ENCODE data around the gene RITA1. TPM values are rescaled to one million over a fixed set of nuclear protein-coding genes. Genes with fewer than 3 reads are reported as not detected.

RITA1 gene
- total RNA-seq, 1 experiment from 2014 or later = 17.5 TPM

DNA sequence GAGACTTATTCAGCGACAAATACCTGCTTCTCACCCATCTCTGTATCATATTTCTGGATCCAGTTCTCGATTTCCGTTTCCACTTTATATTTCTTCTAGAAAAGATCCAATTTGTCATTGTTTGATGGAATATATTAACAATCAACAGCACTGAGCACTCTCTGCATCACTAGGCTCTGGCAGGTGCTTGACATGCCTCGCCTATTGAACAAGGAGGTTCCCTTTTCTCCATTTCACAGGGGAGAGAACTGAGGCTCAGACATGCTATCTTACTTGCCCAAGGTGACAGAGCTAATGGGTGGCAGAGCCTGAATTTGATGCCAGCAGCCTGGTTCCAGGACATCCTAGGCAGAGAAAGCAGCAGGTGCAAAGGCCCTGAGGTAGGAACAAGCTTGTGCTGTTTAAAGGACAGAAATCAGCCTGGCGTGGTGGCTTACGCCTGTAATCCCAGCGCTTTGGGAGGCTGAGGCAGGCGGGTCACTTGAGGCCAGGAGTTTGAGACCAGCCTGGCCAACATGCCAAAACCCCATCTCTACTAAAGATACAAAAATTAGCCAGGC is 12.1 kb downstream of the RITA1 start:
- Mint-ChIP-seq H3K4me1 (ENCODE audit: insufficient read depth, unreplicated experiment) (peaks cover 15% of the 10 kb centered on the region), H3K36me3 (ENCODE audit: insufficient read depth, unreplicated experiment) (peaks cover 14% of the 10 kb centered on the region), H3K27ac (ENCODE audit: low read depth, unreplicated experiment) (no peak overlapping the region), H3K4me3 (ENCODE audit: unreplicated experiment) (no peak overlapping the region), H3K27me3 (ENCODE audit: insufficient read depth, unreplicated experiment) (no peaks in the 10 kb centered on the region), H3K9me3 (ENCODE audit: unreplicated experiment) (no peaks in the 10 kb centered on the region)
- intact Hi-C loops (cut with micrococcal nuclease) = loop anchor here (1.0 to 10.0 kb wide), 4 partner anchors 97 to 228 kb away; no protein-coding TSS in a partner anchor
- TF ChIP-seq, protein P1, sequence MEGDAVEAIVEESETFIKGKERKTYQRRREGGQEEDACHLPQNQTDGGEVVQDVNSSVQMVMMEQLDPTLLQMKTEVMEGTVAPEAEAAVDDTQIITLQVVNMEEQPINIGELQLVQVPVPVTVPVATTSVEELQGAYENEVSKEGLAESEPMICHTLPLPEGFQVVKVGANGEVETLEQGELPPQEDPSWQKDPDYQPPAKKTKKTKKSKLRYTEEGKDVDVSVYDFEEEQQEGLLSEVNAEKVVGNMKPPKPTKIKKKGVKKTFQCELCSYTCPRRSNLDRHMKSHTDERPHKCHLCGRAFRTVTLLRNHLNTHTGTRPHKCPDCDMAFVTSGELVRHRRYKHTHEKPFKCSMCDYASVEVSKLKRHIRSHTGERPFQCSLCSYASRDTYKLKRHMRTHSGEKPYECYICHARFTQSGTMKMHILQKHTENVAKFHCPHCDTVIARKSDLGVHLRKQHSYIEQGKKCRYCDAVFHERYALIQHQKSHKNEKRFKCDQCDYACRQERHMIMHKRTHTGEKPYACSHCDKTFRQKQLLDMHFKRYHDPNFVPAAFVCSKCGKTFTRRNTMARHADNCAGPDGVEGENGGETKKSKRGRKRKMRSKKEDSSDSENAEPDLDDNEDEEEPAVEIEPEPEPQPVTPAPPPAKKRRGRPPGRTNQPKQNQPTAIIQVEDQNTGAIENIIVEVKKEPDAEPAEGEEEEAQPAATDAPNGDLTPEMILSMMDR (IDR thresholded peaks at IDR 0.05; ENCODE audit: unreplicated experiment) = no peak
- no TSS peak for BruUV-seq (replicated peaks)
- no peak for DNase-seq (ENCODE audit: unreplicated experiment)
- POLR2A ChIA-PET = interaction anchor here (0.7 to 6.5 kb wide), 2 partner anchors 13 to 24 kb away, joined by 3 to 32 read pairs; partner anchors contain the start of gene TPCN1
- CTCF ChIA-PET = interaction anchor here (0.5 to 1.8 kb wide), 22 partner anchors 9 to 740 kb away, joined by 3 to 13 read pairs (median 3); a partner anchor contains a TSS

DNA sequence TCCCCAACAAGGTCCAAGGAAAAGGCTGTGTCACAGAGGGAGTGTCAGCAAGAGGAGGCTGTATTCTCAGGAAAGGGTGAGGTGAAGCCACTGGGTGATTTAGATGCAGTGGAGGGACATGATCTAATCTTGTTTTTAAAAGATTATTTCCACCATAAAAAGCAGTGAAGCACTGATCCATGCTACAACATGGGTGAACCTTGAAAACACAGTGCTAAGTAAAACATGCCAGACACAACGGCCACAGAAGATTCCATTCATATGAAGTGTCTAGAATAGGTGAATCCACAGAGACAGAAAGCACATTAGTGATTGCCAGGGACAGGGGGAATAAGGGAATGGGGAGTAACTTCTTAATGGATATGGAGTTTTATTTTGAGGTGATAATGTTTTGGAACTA is 12.8 kb downstream of the RITA1 start:
- Mint-ChIP-seq H3K27me3 (ENCODE audit: insufficient read depth, unreplicated experiment) (no peaks in the 10 kb centered on the region), H3K4me1 (ENCODE audit: insufficient read depth, unreplicated experiment) (peaks cover 15% of the 10 kb centered on the region), H3K36me3 (ENCODE audit: insufficient read depth, unreplicated experiment) (peaks cover 7% of the 10 kb centered on the region), H3K4me3 (ENCODE audit: unreplicated experiment) (no peak overlapping the region), H3K9me3 (ENCODE audit: unreplicated experiment) (no peaks in the 10 kb centered on the region), H3K27ac (ENCODE audit: low read depth, unreplicated experiment) (peak overlapping the region; percentile 17)
- ChIA-PET POLR2A (interaction anchor here (0.6 kb wide), 1 partner anchor 14 kb away, joined by 3 read pairs; no protein-coding TSS in a partner anchor), CTCF (interaction anchor here (0.6 to 1.8 kb wide), 8 partner anchors 9 to 715 kb away, joined by 3 to 13 read pairs (median 4); no protein-coding TSS in a partner anchor)
- BruUV-seq (replicated peaks) = no TSS peak
- no peak for DNase-seq (ENCODE audit: unreplicated experiment)
- TF ChIP-seq, protein P1 (IDR thresholded peaks at IDR 0.05; ENCODE audit: unreplicated experiment) = no peak
- intact Hi-C loops (cut with micrococcal nuclease) = loop anchor here (10.0 kb wide), 1 partner anchor 97 kb away; no protein-coding TSS in a partner anchor

DNA sequence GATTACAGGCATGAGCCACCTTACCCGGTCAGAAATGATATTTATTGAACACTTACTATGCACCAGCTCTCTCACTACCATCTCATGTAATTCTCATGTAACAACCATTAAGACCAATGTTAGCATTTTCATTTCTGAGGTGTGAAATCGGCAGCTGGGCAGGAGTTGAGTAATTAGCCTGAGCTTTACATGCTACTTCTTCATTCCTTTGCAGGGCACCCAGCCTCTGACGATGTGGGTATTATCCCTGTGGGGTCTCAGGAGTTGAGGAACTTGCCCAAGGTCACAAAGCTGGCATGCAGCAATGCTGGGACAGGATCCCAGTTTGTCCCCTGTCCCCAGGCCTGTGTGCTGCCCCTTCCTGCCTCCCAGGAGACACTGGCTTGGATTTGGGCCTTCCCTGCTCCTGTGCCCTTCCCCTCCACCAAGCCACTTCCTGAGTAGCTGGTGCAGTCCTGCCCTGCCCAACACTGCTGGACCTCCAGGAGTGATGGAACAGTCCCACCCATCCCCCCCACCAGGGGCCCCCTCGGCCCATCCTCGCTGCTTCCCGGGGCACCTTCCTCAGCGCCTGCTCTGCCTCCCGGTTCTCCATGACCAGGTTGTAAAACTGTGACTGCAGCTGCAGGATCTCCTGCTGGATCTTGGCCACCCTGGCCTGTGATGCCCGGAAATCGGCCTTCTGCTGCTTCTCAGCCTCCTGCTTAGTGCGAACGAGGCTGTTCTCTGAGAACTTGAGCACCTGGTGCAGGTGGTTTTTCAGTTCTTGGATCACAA is 14.7 kb downstream of the RITA1 start:
- Mint-ChIP-seq H3K4me1 (ENCODE audit: insufficient read depth, unreplicated experiment) (peaks cover 6% of the 10 kb centered on the region), H3K27ac (ENCODE audit: low read depth, unreplicated experiment) (no peak overlapping the region), H3K36me3 (ENCODE audit: insufficient read depth, unreplicated experiment) (no peaks in the 10 kb centered on the region), H3K9me3 (ENCODE audit: unreplicated experiment) (no peaks in the 10 kb centered on the region), H3K27me3 (ENCODE audit: insufficient read depth, unreplicated experiment) (no peaks in the 10 kb centered on the region), H3K4me3 (ENCODE audit: unreplicated experiment) (no peak overlapping the region)
- CTCF ChIA-PET = interaction anchor here (0.6 kb wide), 1 partner anchor 10 kb away, joined by 3 read pairs; no protein-coding TSS in a partner anchor
- intact Hi-C loops (cut with micrococcal nuclease) = no loop called here
- BruUV-seq (replicated peaks) = no TSS peak
- POLR2A ChIA-PET = interaction anchor here (0.9 kb wide), 1 partner anchor 15 kb away, joined by 3 read pairs; no protein-coding TSS in a partner anchor
- DNase-seq (ENCODE audit: unreplicated experiment) = no peak
- TF ChIP-seq, protein P1 (IDR thresholded peaks at IDR 0.05; ENCODE audit: unreplicated experiment) = no peak

Data from MCF 10A (cell line).